Right renal cortex interstitium (tissue), 3 donors: ENCODE data around the gene CEP43. TPM values are rescaled to one million over a fixed set of nuclear protein-coding genes. Genes with fewer than 3 reads are reported as not detected.

Experiments used
- DNase-seq, 3 donors: peaks; one replicate each; pipeline ENCODE4 v3.0.0-alpha.2; 2013; ENCODE audit warnings: low read depth in 3 of 3, low spot score in 2 of 3
- polyA plus RNA-seq, 3 donors: library from polyadenylated mRNA; unstranded; fragments of 120-200 nt; gene quantifications; one replicate each; pipeline ENCODE4 v1.2.1, GENCODE V29; 2013; ENCODE audit not compliant: insufficient read length in 3 of 3

Gene CEP43
- polyA plus RNA-seq, 3 donors, result 26.9 to 32.1 (median 27.4) TPM

DNA sequence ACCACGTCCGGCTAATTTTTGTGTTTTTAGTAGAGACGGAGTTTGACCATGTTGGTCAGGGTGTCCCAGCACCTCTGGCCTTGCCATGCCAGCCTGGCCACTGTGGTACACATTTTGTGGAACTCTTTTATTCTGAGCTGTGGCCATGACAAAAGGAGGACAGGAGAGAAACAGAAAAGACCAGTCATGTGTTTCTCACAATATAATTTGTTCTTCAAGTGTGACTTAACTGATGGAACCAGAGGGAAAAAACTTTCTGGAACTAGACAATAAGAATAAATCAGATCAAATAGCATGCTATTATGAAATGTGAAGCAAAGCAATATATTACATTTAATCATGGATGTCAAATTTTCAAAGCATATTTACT lies 38.6 kb upstream of the CEP43 start:
- DNase-seq, result no peak

DNA sequence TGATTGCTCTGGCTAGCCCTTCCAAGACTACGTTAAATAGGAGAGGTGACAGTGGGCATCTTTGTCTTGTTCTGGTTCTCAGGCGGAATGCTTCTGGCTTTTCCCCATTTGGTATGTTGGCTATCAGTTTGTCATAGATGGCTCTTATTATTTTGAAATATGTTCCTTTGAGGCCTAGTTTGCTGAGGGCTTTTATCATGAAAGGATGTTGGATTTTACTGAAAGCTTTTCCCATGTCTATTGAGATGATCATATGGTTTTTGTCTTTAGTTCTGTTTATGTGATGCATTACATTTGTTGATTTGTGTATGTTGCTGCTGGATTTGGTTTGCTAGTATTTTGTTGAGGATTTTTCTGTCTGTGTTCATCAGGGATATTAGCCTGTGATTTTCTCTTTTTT lies 32.9 kb upstream of the CEP43 start:
- DNase-seq, result no peak

DNA sequence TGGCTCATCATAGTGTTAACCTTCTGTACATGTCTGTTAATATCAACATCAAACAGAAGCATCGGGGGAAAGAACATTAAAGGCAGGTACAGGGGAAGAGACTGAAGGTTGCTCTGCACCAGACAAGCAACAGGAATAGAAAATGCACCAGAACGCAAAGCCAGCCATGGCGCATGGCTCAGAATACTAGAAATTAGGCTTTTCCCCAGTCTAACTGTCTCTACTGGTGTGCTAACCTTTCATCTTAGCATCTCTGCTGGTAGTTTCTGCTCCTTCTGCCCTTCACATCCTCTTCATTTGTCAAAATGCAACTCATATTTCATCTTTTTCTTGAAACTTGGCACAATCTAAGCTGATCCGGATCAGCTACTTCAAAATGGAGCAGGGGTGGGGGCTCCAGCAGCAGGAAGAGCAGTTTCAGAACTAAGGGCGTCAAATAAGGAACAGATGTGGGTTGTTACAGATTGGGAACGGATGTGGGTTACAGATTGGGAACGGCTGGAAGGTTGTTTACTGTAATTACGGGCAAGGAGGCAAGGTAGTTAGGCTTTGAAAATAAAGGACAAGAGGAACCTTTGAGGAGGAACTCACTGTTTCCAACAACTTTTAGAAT lies 29.7 kb upstream of the CEP43 start:
- no peak for DNase-seq

DNA sequence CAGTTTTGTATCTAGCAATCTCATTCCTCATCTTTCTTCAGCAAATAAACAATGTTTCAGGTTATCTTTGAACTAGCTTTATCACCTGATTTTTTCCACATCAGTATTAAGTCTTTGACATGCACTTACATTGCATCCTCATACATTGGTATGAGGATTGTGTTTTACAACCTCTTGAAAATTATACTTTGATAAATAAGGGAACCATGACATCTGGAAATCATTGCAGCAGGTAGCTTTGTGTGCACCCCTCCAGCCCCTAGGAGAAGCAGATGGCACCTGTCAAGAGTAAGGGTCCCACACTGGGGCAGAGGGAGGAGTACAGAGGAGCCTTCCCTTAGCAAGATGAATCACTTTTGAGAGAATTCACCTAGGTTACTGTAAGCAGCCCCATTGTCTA lies 29.1 kb upstream of the CEP43 start:
- DNase-seq, result no peak

DNA sequence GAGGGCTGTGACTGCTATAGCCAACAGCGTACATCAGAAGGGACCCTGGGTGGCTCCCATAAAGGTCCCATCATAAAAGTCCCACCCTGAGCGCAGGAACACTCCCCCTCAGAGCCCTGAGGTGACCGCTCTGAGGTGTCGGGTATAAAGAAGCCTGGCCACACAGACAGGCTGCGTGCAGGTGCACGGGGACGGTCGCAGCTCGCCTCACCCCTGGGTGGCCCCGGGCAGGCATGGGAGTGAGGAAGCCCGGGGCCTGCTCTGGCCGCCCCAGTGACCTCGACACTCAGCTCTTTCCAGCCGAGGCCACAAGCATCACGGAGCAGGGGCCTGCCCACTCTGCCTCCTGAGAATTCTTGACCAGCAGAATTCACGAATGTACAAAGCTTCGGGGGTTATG lies 28.4 kb upstream of the CEP43 start:
- DNase-seq, result no peak

DNA sequence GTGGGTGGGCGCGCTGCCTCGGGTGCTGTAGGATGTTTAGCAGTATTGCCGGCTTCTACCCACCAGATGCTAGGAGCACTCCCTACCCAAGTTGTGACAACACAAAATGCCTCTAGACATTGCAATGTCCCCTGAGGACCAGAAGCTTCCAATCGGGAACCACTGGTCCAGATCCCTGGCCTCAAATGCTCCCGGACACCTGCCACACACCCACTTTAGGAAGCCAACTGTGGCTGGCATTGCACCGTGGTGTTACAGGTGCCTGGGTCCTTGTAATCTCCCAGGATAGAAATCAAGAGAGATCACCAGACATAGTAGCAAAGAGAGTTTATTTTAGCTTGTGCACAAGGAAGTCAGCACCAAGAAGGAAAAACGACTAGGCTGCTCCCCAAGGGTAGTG lies 27.9 kb upstream of the CEP43 start:
- no peak for DNase-seq

DNA sequence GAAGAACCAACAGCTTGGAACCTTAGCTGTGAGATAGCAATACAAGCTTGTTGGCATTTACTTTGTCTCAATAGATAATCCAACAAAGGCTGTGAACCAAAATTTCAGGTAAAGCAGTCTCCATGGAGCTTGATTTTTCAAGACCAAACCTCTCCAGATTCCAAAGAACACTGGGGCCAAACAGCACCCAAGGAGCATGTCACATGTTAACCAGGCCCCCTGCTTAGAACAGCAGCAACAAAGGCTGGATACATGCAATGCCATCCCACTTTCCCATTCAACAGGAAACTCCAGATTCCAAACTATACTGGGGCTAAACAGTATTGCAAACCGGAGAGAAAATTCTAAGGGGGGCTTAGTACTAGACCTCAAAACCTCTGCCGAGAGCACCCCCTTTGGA lies 27.1 kb upstream of the CEP43 start:
- DNase-seq, result no peak

DNA sequence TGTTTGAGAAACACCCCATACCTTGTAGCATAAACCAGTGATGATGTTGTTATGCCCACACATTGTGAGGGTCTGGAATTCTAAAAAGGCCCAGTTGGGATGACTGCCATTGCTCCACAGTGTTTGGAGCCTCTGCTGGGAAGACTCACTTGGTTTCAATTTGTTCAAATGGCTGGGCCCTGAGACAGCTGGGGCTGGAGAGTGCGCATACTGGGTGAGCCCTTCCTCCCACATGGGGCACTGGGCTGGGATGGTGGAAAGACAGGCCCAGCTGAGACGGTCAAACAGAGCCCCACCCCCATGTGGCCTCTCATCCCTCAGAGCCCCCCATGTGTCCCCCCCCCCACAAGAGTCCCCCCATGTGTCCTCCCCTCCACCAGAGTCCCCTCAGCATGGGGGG lies 22.6 kb upstream of the CEP43 start:
- no peak for DNase-seq

DNA sequence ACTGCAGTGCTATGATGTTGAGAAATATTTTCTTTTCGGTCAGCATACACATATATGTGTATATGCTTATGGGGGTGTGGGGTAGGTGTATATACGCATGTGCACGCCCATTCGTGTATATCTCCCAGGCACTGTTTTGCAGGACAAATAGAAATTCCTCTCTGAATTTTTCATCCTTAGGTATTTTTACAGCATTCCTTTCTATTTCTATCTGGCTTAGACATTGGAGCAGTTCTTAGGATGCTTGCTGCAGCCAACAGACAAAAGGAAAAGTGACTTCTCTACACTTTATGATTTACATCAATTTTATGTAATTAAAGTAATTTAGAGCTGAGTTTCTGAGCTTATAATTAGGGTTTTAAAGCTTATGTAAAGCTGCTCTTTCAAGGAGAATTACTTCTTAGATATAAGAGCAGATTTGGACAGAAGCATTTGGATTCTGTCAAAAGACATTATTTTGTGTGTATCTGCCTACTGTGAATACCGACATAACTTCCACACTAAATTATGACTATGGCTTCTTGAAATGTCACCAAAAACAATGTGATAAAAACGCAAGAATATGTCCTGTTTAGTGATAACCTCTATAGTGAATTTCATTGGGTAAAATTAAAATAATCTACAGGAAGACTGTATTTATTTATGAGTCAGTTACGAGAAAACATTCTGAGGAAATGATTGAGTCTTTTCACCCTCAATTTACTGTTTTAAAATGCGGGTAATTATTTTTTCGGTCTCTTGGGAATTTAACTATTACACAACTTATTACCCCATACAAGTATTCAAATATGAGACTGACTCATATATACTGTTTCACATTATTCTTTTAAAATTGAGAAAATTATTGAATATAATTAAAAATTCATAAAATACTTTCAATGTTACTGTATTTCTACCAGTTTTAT lies 21.3 kb upstream of the CEP43 start:
- no peak for DNase-seq

DNA sequence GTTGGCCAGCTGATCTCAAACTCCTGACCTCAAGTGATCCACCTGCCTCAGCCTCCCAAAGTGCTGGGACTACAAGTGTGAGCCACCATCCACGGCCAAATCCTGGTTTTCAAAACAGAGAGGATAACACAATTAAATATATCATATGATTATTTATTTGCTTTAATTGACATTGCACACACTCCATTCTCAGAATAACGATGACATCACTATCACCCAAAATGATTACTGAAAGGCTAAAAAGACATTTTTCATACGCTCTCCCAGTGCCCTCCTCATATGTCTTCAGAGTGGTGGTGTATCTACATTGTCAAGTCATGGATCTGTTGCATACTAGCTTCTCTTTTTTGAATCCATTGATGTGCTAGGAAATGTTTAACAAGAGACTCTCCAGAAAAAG lies 18.5 kb upstream of the CEP43 start:
- DNase-seq, result no peak

DNA sequence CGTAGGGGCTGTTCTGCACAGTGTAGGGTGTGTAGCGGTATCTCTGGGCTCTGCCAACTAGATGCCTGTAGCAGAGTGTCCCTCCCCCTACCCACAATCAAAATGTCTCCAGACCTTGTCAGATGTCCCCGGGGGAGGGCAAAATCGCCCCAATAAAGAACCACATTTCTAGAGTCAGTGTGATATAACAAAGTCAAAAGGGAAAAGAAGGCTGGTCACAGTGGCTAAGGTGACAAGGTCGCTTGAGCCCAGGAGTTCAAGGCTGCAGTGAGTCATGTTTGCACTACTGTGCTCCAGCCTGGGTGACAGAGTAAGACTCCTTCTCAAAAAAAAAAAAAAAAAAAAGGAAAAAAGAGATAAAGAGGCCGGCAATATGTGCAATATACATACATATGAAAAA lies 11.7 kb upstream of the CEP43 start:
- DNase-seq, result no peak

DNA sequence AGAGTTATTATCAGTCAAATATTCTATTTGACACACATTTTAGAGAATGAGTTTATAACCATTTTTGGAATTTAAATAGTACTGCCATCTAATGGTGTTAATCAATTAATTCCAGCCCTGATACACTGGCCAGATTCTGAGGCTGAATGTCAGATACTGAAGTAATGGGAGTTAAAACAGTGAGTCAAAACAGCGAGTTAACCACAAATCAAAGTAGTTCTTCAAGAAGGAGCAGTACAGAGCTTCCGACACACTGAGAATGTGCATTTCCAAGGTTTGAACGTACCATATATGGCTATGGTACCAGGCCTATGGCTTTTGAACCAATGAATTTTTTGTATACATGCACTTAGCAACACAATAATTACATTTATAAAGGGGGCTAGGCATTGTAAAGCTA lies 11.3 kb upstream of the CEP43 start:
- DNase-seq, result no peak

DNA sequence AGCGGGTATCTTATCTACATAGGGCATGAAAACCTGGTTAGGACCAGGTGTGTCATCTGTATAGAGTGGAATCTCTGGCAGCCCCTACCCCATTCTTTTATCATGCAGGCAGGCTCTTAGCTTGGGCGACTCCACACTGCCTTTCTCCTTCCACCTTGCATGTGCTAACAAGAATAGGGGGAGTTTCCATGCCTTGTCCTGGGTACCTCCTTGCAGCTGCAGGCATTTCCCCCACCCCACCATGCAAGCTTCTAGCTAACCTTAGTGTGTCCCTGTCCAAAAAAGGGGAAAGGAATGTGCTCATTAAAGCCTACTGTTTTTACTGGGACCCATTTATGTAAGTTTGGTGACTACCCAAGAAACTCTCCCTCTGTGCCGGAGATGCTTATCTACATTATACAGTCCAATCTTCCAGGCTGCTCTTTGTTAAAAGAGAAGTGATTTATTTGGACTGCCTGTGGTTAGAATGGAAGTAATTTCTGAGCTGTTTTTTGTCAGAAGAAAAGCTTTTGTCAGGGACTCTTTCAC lies 10.5 kb upstream of the CEP43 start:
- no peak for DNase-seq

DNA sequence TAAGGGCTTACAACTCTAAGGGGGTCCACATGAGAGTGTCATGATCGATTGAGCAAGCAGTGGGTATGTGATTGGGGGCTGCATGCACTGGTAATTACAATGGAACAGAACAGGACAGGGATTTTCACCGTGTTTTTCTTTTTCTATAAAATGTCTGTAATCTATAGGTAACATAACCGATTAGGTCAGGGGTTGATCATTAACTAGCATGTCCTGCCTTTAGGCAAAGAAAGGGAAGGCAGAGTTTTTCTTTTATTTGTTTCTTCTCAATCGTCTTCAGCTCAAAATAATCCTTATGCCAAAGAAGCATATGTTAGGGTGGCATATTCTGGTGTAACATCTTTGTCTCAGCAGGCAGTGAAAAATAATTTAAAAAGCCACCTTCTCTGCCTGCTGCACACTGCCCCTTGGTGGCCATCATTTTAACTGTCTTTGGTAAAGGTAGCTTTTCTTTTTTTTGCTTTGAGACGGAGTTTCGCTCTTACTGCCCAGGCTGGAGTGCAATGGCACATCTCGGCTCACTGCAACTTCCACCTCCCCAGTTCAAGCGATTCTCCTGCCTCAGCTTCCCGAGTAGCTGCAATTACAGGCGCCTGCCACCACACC lies 9.7 kb upstream of the CEP43 start:
- no peak for DNase-seq

DNA sequence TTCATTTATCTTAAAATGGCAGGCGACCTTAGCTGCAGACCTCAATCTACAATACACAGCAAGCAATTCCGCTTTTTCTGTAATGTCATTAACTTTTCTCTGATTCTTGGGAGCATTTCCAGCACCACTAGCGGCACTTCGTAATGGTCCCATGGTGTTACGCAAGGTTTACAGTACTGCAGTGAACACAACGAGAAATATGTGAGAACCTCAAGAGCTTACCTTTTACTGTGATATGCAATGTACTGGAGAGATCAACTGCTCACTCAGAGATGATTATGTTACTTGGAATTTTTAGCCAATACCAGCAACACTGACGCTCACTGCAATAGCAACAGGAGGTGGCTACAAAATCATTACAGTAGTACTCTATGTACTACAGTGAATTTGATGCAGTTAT lies 2.8 kb upstream of the CEP43 start:
- DNase-seq, result no peak

DNA sequence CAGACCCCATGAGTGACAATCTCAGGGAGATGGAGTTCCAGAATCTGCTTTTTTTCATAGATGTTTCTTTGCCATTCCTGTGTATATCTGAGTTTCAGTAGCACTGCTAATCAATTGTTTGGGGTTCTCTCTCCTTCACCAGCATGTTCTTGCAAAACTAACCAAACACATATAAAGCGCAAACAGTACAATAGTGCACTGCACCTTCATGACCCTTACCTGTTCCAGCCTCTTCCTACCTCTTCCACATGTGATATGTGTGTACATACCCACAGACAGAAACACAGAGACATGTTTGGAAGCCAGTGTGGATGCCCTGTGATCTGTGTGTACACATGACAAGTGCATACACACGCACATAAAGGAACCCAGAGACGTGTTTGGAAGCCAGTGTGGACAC lies 1.8 kb upstream of the CEP43 start:
- no peak for DNase-seq

DNA sequence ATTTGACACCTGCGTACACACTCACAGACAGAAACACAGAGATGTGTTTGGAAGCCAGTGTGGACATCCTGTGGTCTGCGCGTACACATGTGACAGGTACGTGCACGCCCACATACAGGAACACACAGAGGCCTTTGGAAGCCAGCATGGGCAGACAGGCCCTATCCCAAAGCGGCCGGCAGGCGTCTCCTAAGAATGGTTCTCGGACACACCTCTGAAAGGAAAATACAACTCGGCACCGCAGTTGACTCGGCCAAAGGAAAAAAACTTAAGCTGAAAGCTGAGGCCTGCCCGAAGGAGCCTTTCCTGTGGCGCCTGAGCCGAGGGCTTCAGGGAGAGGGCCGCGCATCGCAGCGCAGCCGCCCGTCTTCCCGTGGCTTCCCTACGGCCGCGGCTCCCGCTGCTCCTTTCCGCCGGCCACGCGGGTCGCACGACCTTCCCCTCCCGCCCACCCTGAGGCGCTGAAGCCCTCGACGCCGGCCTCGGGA lies 1.4 kb upstream of the CEP43 start:
- no peak for DNase-seq

DNA sequence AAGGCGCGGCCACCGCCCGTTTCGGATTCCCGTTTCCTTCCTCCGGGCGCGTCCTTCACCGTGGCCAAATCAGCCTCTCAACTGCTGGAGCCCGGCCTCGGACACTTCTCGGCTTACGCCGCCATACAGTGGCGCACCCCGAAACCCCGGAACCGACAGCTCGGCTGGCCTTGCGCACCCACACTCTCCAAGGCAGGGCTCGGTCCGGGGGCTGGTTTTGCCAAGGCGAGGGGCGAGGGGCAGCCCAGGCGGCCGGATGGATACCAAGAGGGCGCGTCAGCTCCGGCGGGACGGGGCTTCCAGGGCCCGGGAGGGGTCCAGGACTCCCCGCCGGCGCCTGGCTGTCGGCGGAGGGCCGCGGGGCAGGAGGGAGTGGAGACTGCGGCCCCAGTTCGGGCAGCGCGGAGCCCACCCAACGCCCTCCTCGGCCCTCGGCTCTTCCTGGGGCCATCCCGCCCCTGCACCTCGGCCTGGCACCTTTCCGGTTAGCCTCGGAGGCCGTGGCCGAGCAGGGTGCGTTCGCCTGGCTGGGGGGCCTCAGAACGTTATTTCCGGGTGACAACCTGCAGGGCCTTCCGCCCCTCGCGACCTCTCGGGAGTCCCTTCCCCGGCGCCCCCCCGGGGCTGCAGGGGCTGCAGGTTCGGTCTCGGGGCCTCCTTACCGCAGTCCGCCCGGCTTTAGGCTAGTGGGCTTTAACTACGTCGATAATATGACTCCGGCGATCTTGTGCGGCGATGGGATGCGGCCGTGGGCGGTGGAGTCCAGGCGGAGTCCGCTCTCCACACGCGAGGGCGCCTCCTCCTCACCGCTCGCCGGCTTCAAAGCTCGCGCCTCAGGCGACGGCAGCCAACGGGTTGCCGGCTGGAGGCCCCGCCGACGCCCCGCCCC lies 697 bp upstream of the CEP43 start:
- no peak for DNase-seq

DNA sequence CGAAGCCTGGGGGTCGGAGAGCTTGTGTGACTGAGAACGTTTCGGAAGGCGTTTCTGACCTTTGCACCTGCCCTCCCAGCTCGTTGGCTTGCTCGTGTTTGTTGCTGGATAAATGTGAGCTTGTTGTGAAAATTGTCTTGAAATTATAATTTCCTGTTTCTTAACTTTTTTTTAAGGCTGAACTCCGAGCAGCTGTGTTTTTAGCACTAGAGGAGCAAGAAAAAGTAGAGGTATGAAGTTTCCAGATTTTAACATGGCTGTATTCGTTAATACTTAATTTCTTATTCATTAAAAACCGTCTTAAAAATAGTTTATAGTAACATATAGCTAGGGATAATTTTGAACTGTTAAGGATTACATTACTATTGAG lies 672 bp downstream of the CEP43 start:
- DNase-seq, result no peak

DNA sequence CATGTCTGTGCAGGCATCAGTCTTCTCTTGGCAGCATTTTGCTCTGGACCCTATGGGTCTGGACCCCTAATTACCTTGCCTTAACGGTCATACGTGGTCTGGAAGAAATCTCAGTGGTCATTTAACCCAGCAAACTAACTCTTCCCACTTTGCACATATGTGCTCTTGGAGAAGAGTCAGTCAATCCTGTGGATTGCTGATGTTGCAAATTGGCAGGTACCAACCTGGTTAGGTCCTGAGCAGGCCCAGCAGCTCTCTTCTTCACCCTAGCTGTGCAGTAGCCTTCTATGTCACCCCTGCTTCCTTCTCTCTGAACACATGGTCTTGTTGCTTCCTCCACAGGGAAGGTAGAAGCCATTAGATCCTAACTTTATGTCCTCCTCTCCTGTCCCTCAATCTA lies 1.6 kb downstream of the CEP43 start:
- no peak for DNase-seq
